Measurements from ENCODE around the gene CAPN7. TPM values are rescaled to one million over a fixed set of nuclear protein-coding genes. Genes with fewer than 3 reads are reported as not detected.

The CAPN7 gene
- total and polyA plus RNA-seq, 12 donors: 8.9 to 38.0 (median 26.4) TPM

DNA sequence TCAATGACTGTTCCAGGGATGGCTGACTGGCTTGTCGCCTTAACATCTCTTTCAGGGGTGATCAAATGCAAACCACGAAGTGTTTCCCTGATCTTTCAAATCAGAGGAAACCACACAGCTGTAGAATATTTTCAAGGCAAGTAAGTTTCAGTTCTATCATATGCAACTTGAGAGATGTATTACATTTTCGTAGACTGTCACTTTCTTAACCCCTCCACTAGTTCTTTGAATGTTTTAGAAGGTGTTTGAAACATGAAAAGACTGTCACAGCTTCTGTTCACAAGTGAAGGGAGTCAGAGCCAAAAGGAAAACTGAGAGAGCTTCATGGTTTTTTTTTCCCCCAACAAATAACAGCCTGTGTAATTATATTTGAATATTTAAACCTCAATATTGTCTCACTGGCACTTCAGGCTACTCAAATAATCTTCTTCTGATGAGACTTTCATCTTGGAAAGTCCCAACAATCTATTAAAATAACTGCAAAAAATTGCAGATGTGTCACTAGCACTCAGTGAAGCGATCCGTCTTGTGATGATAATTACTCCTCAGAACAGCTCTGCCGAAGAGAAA lies 25.9 kb upstream of the CAPN7 start:
- ATAC-seq: no peak
- Histone ChIP-seq H3K36me3 (no peaks in the 10 kb centered on the region), H3K4me1 (peaks cover 0 to 9% (median 0%) of the 10 kb centered on the region in 9 donors), H3K9me3 (no peaks in the 10 kb centered on the region), H3K27me3 (peaks cover 0 to 25% (median 4%) of the 10 kb centered on the region in 7 donors), H3K27ac (no peak overlapping the region), H3K4me3 (no peak overlapping the region)
- DNase-seq: no peak
- WGBS, 2 donors: 61 to 65% methylated on average over 6 of the region's 6 CpGs
- TF ChIP-seq, protein P1, sequence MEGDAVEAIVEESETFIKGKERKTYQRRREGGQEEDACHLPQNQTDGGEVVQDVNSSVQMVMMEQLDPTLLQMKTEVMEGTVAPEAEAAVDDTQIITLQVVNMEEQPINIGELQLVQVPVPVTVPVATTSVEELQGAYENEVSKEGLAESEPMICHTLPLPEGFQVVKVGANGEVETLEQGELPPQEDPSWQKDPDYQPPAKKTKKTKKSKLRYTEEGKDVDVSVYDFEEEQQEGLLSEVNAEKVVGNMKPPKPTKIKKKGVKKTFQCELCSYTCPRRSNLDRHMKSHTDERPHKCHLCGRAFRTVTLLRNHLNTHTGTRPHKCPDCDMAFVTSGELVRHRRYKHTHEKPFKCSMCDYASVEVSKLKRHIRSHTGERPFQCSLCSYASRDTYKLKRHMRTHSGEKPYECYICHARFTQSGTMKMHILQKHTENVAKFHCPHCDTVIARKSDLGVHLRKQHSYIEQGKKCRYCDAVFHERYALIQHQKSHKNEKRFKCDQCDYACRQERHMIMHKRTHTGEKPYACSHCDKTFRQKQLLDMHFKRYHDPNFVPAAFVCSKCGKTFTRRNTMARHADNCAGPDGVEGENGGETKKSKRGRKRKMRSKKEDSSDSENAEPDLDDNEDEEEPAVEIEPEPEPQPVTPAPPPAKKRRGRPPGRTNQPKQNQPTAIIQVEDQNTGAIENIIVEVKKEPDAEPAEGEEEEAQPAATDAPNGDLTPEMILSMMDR (IDR thresholded peaks at IDR 0.05): no peak
- intact Hi-C loops (cut with DNase I): no loop called here

DNA sequence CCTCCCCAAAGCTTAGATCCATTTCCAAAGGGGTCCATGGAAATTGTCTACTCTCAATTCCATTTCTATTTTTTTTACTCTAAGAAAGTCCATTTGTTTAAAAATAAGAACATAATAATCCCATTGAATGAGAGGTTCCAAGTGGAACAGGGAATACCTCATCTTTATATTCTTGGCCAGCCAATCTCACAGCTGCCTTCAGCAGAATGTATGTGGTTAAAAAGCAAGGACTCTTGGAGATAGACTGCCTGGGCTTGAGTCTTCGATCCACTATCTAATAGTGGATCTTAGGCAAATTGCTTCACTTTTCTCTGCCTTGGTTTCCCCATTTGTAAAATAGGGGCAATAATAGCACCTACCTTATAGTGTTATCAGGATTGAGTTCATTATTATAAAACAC lies 24.5 kb upstream of the CAPN7 start:
- DNase-seq: no peak
- no peak overlapping the region for H3K27ac ChIP-seq
- intact Hi-C loops (cut with DNase I): no loop called here
- H3K4me1 ChIP-seq: peaks cover 0 to 9% (median 0%) of the 10 kb centered on the region in 9 donors
- no peaks in the 10 kb centered on the region for H3K36me3 ChIP-seq
- 83 to 91% methylated on average over 1 of the region's 1 CpG for WGBS, 2 donors
- H3K4me3 ChIP-seq: no peak overlapping the region
- TF ChIP-seq, protein P1 (IDR thresholded peaks at IDR 0.05): no peak
- no peak for ATAC-seq
- peaks cover 0 to 28% (median 4%) of the 10 kb centered on the region in 7 donors for H3K27me3 ChIP-seq
- H3K9me3 ChIP-seq: no peaks in the 10 kb centered on the region

DNA sequence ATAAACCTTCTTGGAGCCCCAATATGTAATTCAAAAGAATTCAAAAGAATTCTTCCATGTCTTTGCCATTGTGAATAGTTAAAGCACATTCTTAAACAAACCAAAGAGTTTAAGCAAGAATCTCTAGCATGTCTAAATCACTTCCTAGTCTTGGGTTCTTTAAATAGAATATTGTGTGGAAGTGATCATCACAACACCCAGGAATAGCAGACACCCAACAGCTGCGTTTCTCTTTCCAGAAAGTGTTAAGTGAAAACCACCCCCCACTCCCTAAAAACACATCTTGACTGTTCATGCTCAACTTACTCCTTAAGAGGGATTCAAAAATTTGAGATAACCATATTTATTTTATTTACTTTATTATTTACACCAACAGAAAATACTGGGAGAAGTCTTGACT lies 24.1 kb upstream of the CAPN7 start:
- DNase-seq (no peak), ATAC-seq (peak in 1 of 8 donors; percentile 42)
- H3K4me1 ChIP-seq: peaks cover 0 to 9% (median 0%) of the 10 kb centered on the region in 9 donors
- H3K27me3 ChIP-seq: peaks cover 0 to 26% (median 4%) of the 10 kb centered on the region in 7 donors
- TF ChIP-seq, protein P1 (IDR thresholded peaks at IDR 0.05): no peak
- H3K9me3 ChIP-seq: no peaks in the 10 kb centered on the region
- H3K27ac ChIP-seq: no peak overlapping the region
- intact Hi-C loops (cut with DNase I): no loop called here
- H3K36me3 ChIP-seq: no peaks in the 10 kb centered on the region
- 31 to 41% methylated on average over 1 of the region's 1 CpG for WGBS, 2 donors
- H3K4me3 ChIP-seq: no peak overlapping the region

DNA sequence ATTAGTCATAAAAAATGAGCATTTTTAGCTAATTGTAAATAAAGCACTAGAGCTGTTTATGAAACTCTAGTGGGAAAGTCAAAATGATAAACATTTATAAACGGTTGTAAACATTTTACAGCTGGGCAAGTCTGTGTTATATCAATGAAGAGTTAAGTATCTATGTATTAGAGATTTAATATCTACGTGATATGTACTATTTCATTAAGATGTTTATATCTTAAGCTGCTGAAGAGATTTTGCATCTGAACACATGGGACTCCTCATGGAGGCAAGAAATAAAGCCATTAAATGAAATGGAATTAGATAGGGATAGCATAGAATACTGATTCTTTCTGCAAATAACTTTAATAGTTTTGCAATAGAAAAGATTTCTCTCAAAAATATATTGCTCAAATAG lies 23.0 kb upstream of the CAPN7 start:
- WGBS, 2 donors: 84 to 90% methylated on average over 2 of the region's 2 CpGs
- H3K9me3 ChIP-seq: no peaks in the 10 kb centered on the region
- DNase-seq: no peak
- no peak for ATAC-seq
- no peak overlapping the region for H3K4me3 ChIP-seq
- H3K27ac ChIP-seq: no peak overlapping the region
- TF ChIP-seq, protein P1 (IDR thresholded peaks at IDR 0.05): no peak
- intact Hi-C loops (cut with DNase I): no loop called here
- H3K4me1 ChIP-seq: peaks cover 0 to 9% (median 0%) of the 10 kb centered on the region in 9 donors
- no peaks in the 10 kb centered on the region for H3K36me3 ChIP-seq
- peaks cover 0 to 19% (median 3%) of the 10 kb centered on the region in 7 donors for H3K27me3 ChIP-seq
